GM21528 (cell line): ENCODE results near the gene SLC23A1.
A peak's percentile ranks its signal among the peaks of the same experiment; 100 is the strongest.
"Not testable (repeated sequence)": the region's sequence is repeated elsewhere in the genome, so short reads cannot be mapped to it uniquely, and the experiment has no call there.

Experiments used
- ATAC-seq: cut with Tn5 transposase; IDR thresholded peaks from one replicate; pipeline ENCODE4 v1.9.1; 2021; ENCODE audit warnings: mild to moderate bottlenecking, moderate library complexity; ENCODE audit not compliant: unreplicated experiment, low FRiP score

Gene SLC23A1

DNA sequence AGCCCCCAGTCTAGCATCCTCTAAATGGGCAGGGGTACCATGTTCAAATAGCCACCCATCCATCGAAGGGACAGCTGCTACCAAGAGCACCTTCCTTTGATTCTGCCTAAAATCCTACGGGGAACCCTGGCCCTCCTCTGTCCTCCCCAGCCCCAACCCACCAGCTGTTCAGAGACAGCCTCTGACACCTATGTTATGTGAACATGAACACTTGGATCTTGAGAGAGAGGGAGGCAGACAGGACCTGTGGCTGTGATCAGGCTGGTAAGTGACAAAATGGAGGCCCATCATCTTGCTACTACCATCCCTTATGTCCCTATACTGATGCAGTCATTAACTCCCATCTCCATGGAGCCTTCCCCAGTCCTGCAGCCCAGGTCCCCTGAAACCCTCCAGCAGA is 8.2 kb downstream of the SLC23A1 start:
- no peak for ATAC-seq

GRCh38 chr5:139371482-139372435 is 11.3 kb downstream of the SLC23A1 start:
- ATAC-seq, result no peak

- no peak for ATAC-seq
These were observed 13.9 kb downstream of the SLC23A1 start for GRCh38 chr5:139369181-139369580.

- ATAC-seq, result no peak
These were observed 14.5 kb downstream of the SLC23A1 start for GRCh38 chr5:139368613-139369012.

GRCh38 chr5:139364466-139364865 is 18.6 kb downstream of the SLC23A1 start:
- ATAC-seq, result no peak

DNA sequence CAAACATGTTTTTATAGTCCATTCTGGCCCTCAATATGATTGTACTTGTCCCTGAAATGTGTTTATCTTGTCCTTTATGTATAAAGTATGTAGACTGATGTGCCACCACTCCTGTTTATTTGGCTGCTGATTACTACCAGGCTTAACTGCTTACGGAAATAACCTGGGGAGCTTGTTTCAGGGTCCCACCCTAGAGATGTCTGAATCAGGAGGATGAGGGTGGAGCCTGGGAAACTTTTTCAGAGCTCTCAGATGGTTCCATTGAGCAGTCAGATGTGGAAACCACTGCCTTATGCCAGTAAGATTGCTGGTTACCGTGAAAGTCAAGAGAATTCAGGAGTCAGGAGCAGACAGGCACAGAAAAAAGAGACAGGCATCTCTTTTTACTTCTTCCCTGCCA is 19.2 kb downstream of the SLC23A1 start:
- no peak for ATAC-seq

DNA sequence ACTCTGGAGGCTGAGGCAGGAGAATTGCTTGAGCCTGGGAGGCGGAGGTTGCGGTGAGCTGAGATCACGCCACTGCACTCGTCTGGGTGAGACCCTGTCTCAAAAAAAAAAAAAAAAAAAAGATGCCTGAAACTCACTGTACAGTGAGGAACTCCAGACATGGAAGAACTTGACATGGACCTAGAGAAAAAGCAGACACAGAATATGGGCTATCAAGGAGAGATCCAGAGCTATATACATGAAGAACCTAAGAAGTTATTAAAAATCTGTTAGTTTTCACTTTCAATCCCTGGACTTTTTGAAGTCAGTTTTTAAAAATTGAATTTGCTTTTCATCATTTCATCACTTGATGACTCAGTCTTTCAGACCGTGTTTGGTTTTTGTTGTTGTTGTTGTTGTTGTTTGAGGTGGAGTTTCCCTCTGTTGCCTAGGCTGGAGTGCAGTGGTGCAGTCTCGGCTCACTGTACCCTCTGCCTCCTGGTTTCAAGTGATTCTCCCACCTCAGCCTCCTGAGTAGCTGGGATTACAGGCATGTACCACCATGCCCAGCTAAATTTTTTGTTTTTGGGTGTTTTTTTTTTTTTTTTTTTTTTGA is 21.2 kb downstream of the SLC23A1 start:
- no peak for ATAC-seq

GRCh38 chr5:139360384-139360783 is 22.7 kb downstream of the SLC23A1 start:
- no peak for ATAC-seq

GRCh38 chr5:139358064-139358463 is 25.0 kb downstream of the SLC23A1 start:
- ATAC-seq, result no peak

DNA sequence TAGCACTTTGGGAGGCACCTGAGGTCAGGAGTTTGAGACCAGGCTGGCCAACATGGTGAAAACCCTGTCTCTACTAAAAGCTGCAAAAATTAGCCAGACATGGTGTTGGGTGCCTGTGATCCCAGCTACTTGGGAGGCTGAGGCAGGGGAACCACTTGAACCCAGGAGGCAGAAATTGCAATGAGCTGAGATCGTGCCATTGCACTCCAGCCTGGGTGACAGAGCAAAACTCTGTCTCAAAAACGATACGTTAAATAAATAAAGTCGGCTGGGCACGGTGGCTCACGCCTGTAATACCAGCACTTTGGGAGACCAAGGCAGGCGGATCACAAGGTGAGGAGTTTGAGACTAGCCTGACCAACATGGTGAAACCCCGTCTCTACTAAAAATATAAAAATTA is 27.2 kb downstream of the SLC23A1 start:
- ATAC-seq, result not testable (repeated sequence)

GRCh38 chr5:139354186-139354585 is 28.9 kb downstream of the SLC23A1 start:
- ATAC-seq, result no peak

- ATAC-seq, result not testable (repeated sequence)
These were observed 35.2 kb downstream of the SLC23A1 start for GRCh38 chr5:139347863-139348262.

GRCh38 chr5:139345442-139345841 is 37.7 kb downstream of the SLC23A1 start:
- ATAC-seq, result not testable (repeated sequence)

DNA sequence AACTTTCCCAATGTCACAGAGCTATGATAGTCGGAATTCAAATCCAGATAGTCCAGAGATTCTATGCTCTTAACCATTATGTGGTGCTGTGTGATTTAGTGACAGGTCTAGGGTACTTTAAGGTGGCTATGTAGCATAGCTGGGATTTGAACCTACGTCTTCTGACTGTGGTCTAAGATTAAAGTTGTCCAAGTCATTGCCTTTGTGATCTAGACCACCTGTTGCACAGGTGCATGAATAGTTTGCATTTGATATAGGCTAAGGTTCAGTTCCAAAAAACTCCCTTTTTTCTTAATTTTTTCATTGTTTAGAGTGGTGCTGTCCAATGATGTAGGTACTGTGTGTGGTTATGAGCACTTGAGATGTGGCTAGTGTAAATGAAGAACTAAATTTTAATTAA is 38.9 kb downstream of the SLC23A1 start:
- no peak for ATAC-seq

GRCh38 chr5:139343476-139343875 is 39.6 kb downstream of the SLC23A1 start:
- ATAC-seq, result no peak

DNA sequence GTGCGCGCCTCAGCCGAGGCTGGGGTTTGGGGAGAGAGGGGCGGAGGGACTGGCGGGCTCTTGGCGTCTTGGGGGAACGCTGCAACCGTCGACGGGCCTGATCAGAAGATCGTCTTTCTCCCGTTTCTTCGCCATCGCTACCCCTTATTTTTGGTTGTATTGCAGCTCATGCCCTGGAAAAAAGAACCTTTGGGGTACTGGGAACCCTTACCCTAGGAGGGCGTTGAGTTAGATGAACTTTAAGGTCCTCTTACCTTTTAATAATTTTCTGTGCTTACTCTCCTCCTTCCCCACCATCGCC is 40.7 kb downstream of the SLC23A1 start:
- ATAC-seq, result peak; percentile 52

GRCh38 chr5:139341689-139342422 is 41.2 kb downstream of the SLC23A1 start, which contains the start of gene PAIP2:
PAIP2 (plus strand) TSS chr5:139341854; CDS start chr5:139363785, 21,931 bp downstream.
- ATAC-seq, result peak; percentile 90

DNA sequence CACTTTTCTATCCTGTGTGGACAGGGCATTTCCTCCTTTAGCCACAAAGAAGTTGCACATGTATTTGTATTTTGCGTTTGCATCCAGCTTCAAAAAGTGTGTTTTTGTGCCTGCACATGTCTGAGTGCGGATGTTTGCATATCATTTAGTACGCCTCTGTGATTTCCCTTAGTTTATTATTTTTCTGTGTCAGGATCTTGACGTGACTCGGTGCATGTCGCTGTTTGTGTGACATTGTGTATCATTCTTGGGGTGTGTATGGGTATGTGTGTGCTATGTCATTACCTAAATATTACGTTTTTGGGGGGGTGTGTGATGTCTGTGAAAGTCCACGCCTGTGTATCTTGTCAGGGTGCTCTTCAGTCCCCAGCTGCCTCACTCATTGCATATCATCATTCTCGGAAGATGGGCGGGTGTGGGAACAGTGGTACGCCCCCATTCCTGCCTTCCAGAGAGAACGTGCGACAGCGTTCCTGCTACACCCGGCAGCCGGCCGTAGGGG is 41.9 kb downstream of the SLC23A1 start:
- no peak for ATAC-seq

DNA sequence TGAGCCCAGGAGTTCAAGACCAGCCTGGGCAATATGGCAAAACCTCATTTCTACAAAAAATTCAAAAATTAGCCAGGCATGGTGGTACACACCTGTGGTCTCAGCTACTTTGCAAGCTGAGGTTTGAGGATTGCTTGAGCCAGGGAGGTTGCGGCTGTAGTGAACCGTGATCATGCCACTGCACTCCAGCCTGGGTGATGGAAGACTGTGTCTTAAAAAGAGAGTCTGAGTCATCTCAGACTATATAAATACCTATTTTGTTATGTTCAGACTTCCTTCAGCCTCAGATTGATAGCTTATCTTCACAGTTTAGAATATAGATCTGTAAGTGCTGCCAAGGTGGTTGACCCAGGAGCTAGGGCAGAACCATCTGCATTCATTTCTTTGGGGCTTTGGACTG is 43.0 kb downstream of the SLC23A1 start:
- no peak for ATAC-seq

DNA sequence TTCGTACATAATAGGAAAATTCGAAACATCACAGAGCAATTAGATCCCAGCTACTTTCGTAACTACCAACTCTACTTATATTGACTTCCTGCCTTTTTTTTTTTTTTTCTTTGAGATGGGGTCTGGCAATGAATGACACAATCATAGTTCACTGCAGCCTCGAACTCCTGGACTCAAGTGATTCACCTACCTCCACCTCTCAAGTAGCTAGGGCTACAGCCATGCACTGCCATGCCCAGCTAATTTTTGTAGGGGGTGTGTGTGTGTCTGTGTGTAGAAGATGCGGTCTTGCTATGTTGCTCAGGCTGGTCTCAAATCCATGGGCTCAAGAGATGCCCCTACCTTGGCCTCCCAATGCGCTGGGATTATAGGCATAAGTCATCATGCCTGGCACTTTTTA is 47.3 kb downstream of the SLC23A1 start:
- no peak for ATAC-seq
